Parathyroid adenoma (tissue), 2 donors: ENCODE data around the gene MRPS33.
A peak's percentile ranks its signal among the peaks of the same experiment; 100 is the strongest.

Source experiments
- H2AFZ ChIP-seq: fragments of 300-600 bp; sonication (generic); one replicate; pipeline ENCODE4 v1.7.0; 2017; ENCODE audit warnings: antibody characterized with exemption, mild to moderate bottlenecking
- H3K27ac ChIP-seq: fragments of 300-600 bp; sonication (generic); one replicate; pipeline ENCODE4 v1.7.0; 2017
- H3K27me3 ChIP-seq: fragments of 300-600 bp; sonication (generic); one replicate; pipeline ENCODE4 v1.7.0; 2017; ENCODE audit warnings: low read length; ENCODE audit not compliant: control insufficient read depth, insufficient read depth
- H3K36me3 ChIP-seq: fragments of 300-600 bp; sonication (generic); one replicate; pipeline ENCODE4 v1.7.0; 2017; ENCODE audit warnings: low read length; ENCODE audit not compliant: control insufficient read depth, insufficient read depth
- H3K4me1 ChIP-seq: fragments of 300-600 bp; sonication (generic); one replicate; pipeline ENCODE4 v1.7.0; 2017; ENCODE audit warnings: control low read depth
- H3K4me2 ChIP-seq: fragments of 300-600 bp; sonication (generic); one replicate; pipeline ENCODE4 v1.7.0; 2017; ENCODE audit warnings: low read length
- H3K4me3 ChIP-seq: fragments of 300-600 bp; sonication (generic); one replicate; pipeline ENCODE4 v1.7.0; 2017; ENCODE audit warnings: low read depth, low read length
- H3K79me2 ChIP-seq: fragments of 300-600 bp; sonication (generic); one replicate; pipeline ENCODE4 v1.7.0; 2017; ENCODE audit warnings: control low read depth
- H3K9ac ChIP-seq: fragments of 300-600 bp; sonication (generic); one replicate; pipeline ENCODE4 v1.7.0; 2017; ENCODE audit warnings: mild to moderate bottlenecking
- H3K9me3 ChIP-seq: fragments of 300-600 bp; sonication (generic); one replicate; pipeline ENCODE4 v1.7.0; 2017; ENCODE audit warnings: low read length; ENCODE audit not compliant: control insufficient read depth
- TF ChIP-seq, protein P1 (sequence below): fragments of 300-600 bp; sonication (generic); IDR thresholded peaks from one replicate; pipeline ENCODE4 v1.7.0; 2017; ENCODE audit warnings: antibody characterized with exemption, mild to moderate bottlenecking
- donor health status: primary hyperparathyroidism.

The MRPS33 gene

DNA sequence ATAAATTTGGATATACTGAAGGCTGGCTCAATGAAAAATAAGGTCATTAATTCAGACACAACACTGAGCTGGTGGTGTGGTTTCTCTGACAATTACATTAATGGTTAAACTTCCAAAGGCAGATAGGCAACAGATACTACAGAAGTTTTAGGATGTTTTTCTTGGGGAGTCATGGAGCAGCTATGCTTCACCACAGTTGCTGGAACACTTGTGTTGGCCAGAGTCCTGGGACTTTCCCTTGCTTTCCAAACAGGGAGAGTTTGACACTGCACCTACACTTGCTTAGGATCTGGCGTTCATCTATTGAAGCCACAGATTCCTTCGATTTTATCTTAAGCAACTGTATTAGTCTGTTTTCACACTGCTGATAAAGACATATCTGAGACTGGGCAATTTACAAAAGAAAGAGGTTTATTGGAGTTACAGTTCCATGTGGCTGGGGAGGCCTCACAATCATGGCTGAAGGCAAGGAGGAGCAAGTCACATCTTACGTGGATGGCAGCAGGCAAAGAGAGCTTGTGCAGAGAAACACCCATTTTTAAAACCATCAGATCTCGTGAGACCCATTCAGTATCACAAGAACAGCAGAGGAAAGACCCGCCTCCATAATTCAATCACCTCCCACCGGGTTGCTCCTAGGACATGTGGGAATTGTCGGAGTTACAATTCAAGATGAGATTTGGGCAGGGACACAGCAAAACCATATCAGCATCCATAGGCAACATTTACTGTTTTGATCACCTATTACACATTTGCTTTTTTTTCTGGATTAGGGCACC lies 31.3 kb upstream of the MRPS33 start:
- TF ChIP-seq, protein P1, sequence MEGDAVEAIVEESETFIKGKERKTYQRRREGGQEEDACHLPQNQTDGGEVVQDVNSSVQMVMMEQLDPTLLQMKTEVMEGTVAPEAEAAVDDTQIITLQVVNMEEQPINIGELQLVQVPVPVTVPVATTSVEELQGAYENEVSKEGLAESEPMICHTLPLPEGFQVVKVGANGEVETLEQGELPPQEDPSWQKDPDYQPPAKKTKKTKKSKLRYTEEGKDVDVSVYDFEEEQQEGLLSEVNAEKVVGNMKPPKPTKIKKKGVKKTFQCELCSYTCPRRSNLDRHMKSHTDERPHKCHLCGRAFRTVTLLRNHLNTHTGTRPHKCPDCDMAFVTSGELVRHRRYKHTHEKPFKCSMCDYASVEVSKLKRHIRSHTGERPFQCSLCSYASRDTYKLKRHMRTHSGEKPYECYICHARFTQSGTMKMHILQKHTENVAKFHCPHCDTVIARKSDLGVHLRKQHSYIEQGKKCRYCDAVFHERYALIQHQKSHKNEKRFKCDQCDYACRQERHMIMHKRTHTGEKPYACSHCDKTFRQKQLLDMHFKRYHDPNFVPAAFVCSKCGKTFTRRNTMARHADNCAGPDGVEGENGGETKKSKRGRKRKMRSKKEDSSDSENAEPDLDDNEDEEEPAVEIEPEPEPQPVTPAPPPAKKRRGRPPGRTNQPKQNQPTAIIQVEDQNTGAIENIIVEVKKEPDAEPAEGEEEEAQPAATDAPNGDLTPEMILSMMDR = no peak
- Histone ChIP-seq H2AFZ (no peak overlapping the region), H3K27ac (no peak overlapping the region), H3K79me2 (no peaks in the 10 kb centered on the region), H3K4me3 (no peak overlapping the region), H3K4me2 (no peak overlapping the region), H3K27me3 (no peaks in the 10 kb centered on the region), H3K4me1 (no peaks in the 10 kb centered on the region), H3K9ac (no peak overlapping the region), H3K9me3 (no peaks in the 10 kb centered on the region), H3K36me3 (no peaks in the 10 kb centered on the region)

DNA sequence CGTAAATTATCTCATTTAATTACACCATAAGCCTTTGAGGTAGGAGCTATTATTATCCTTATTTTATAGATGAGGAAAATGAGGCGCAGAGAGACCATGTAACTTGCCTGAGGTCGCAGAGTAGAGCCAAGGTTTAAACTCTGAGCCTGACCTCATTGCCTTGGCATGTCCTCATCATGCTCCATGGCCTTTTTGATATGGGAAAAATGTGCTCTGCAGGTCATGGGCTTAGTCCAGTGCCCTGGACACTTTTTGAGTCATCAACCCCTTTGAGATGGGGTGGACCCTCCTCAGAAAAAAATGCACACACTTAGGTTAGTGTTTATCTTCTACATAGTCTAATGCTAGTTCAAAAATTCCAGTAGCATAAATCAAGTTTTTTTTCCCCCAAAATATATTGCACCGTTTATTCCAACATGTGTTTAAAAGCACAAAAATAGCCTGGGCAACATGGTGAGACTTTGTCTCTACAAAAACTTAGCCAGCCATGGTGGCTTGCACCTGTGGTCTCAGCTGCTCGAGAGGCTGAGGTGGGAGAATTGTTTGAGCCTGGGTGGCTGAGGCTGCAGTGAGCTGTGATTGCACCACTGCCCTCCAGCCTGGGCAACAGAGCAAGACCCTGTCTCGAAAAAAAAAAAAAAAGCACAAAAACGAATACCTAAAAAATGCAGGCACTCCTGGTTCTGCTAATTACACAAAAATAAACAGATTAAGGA lies 30.5 kb upstream of the MRPS33 start:
- Histone ChIP-seq H3K4me1 (no peaks in the 10 kb centered on the region), H3K4me3 (no peak overlapping the region), H3K79me2 (no peaks in the 10 kb centered on the region), H3K27me3 (no peaks in the 10 kb centered on the region), H3K9me3 (no peaks in the 10 kb centered on the region), H3K9ac (no peak overlapping the region), H3K36me3 (no peaks in the 10 kb centered on the region), H3K4me2 (no peak overlapping the region), H2AFZ (no peak overlapping the region), H3K27ac (no peak overlapping the region)
- TF ChIP-seq, protein P1 = no peak

DNA sequence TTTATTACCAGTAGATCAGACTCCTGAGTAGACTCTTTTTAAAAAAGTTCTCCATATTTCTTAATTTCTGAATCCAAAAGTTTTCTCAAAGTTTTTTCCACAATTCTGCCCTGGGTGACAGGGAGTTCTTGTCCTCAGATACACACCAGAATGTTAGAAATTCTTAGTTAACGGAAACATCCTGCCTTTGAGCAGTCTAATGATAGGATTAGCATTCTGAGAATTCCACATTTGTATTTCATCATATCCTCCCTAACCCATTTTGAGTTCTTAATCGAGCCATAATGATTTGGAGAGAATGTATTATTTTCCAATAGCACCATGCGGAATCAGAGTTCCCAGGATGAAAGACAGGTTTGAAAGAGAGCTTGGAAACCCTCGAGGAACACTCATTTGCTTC lies 28.9 kb upstream of the MRPS33 start:
- Histone ChIP-seq H3K4me3 (no peak overlapping the region), H3K36me3 (no peaks in the 10 kb centered on the region), H3K4me2 (no peak overlapping the region), H3K9ac (no peak overlapping the region), H3K27ac (no peak overlapping the region), H2AFZ (no peak overlapping the region), H3K4me1 (no peaks in the 10 kb centered on the region), H3K79me2 (no peaks in the 10 kb centered on the region), H3K9me3 (no peaks in the 10 kb centered on the region), H3K27me3 (no peaks in the 10 kb centered on the region)
- TF ChIP-seq, protein P1 = no peak

DNA sequence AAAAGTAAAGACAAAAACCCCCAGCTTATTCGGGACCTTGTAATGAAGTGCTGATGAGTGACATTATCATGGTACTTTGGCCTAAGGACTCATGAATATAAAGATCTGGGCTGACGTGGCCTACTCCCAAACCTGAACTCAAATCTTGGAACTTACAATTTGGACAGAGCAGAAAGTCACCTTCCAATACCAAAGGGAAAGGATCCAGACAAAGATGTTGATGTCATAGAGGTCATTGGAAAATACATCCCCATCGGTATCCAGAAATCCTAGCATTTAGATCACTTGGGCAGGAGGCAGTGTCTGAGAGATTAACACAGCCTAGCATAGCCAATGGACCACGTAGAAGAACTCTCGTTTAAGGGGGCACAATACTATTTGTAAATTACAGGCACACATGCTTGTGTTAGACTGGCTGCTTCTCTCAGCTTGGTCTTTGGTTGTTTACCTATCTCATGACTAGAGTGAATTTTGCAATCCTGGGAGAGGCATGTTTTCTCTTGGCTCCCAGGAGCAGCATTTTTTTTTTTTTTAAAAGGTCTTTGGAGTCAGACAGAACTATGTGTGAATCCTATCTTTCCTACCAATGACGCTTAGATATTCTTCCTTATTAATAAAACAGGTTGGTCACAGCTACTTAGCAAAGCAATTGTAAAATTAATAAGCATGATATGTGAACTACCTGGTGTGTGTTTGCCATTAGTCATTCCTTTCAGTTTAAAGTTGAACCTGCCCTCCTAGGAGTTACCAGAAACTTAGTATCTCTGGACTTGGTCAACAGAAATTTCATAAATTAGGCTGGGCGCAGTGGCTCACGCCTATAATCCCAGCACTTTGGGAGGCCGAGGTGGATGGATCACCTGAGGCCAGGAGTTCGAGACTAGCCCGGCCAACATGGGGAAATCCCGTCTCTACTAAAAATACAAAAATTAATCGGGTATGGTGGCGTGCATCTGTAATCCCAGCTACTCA lies 27.8 kb upstream of the MRPS33 start:
- TF ChIP-seq, protein P1 = no peak
- Histone ChIP-seq H3K9me3 (no peaks in the 10 kb centered on the region), H3K4me2 (no peak overlapping the region), H3K79me2 (no peaks in the 10 kb centered on the region), H3K4me3 (no peak overlapping the region), H2AFZ (peak overlapping the region; percentile 44), H3K36me3 (no peaks in the 10 kb centered on the region), H3K27ac (no peak overlapping the region), H3K9ac (no peak overlapping the region), H3K4me1 (no peaks in the 10 kb centered on the region), H3K27me3 (no peaks in the 10 kb centered on the region)
